PC-9 (cell line): ENCODE measurements around the gene SNX11. TPM values are rescaled to one million over a fixed set of nuclear protein-coding genes. Genes with fewer than 3 reads are reported as not detected.

Experiments used
- BruUV-seq: library from RNA; stranded (reverse); fragments of 400-500 nt; replicated peaks from 2 replicates; lab custom pipeline; 2021; lab: Mats Ljungman, UMichigan
- CTCF ChIA-PET: fragments of 300-600 bp; sonication (Branson Sonifier 250); formaldehyde crosslinking; loops from one replicate; lab custom pipeline; 2022; ENCODE audit warnings: antibody characterized with exemption; lab: Charles Lee
- POLR2A ChIA-PET: fragments of 300-600 bp; sonication (Branson Sonifier 250); formaldehyde crosslinking; loops from one replicate; lab custom pipeline; 2022; ENCODE audit warnings: antibody characterized with exemption; ENCODE audit not compliant: unreplicated experiment; lab: Charles Lee
- DNase-seq, 2 experiments: peaks; one replicate each; pipeline versions ENCODE4 v3.0.0 to v3.0.0-alpha.2; 2015 to 2022; ENCODE audit warnings: mixed read lengths in 1 of 2
- H2AFZ ChIP-seq: fragments of 200-600 bp; sonication (generic); 2 replicates; pipeline ENCODE4 v1.8.1; 2017; ENCODE audit warnings: antibody characterized with exemption
- H3F3A ChIP-seq: fragments of 200-600 bp; sonication (generic); 2 replicates; pipeline ENCODE4 v1.8.1; 2017; ENCODE audit warnings: antibody characterized with exemption, mild to moderate bottlenecking, low read depth; ENCODE audit not compliant: insufficient read depth
- H3K27ac ChIP-seq: fragments of 200-600 bp; sonication (generic); 2 replicates; pipeline ENCODE4 v1.6.1; 2016; ENCODE audit warnings: mixed run types
- H3K27me3 ChIP-seq: fragments of 200-600 bp; sonication (generic); 2 replicates; pipeline ENCODE4 v1.6.1; 2016; ENCODE audit warnings: low read depth, mixed run types; ENCODE audit not compliant: insufficient read depth
- H3K36me3 ChIP-seq: fragments of 200-600 bp; sonication (generic); 2 replicates; pipeline ENCODE4 v1.6.1; 2016; ENCODE audit warnings: low read depth, mixed run types
- H3K4me1 ChIP-seq: fragments of 200-600 bp; sonication (generic); replicated peaks from 2 replicates; pipeline ENCODE4 v1.6.1; 2016; ENCODE audit warnings: mixed run types; ENCODE audit not compliant: insufficient read depth
- H3K4me2 ChIP-seq: fragments of 200-600 bp; sonication (generic); 2 replicates; pipeline ENCODE4 v1.6.1; 2017; ENCODE audit warnings: mixed run types
- H3K4me3 ChIP-seq: fragments of 200-600 bp; sonication (generic); 2 replicates; pipeline ENCODE4 v1.6.1; 2016; ENCODE audit warnings: mixed run types
- H3K79me2 ChIP-seq: fragments of 200-600 bp; sonication (generic); 2 replicates; pipeline ENCODE4 v1.6.1; 2017; ENCODE audit warnings: low read depth, mixed run types
- H3K9me2 ChIP-seq: fragments of 200-600 bp; sonication (generic); 2 replicates; pipeline ENCODE4 v1.8.1; 2017; ENCODE audit warnings: mild to moderate bottlenecking; ENCODE audit not compliant: insufficient read depth
- H3K9me3 ChIP-seq: fragments of 200-600 bp; sonication (generic); 2 replicates; pipeline ENCODE4 v1.8.1; 2016; ENCODE audit warnings: low read depth; ENCODE audit not compliant: insufficient read depth
- H4K20me1 ChIP-seq: fragments of 200-600 bp; sonication (generic); 2 replicates; pipeline ENCODE4 v1.8.1; 2017; ENCODE audit not compliant: insufficient read depth
- EZH2 ChIP-seq: fragments of 200-600 bp; sonication (generic); IDR thresholded peaks from 2 replicates; pipeline ENCODE4 v1.8.0; 2017; ENCODE audit warnings: antibody characterized with exemption, low read depth
- intact Hi-C: fragments of 100-400 bp; cut with micrococcal nuclease; formaldehyde crosslinking; loops from one replicate; pipeline ENCODE4 v1.10.0; 2022; ENCODE audit not compliant: unreplicated experiment
- total RNA-seq: library from RNA; stranded (reverse); gene quantifications from 2 replicates; pipeline ENCODE4 v1.2.3, GENCODE V29; 2021
- TF ChIP-seq, protein P1 (sequence below): fragments of 200-600 bp; sonication (generic); conservative IDR thresholded peaks from 2 replicates; pipeline ENCODE4 v1.6.1; 2017; ENCODE audit warnings: mixed run types, antibody characterized with exemption, mild to moderate bottlenecking, moderate library complexity

SNX11 gene
- total RNA-seq, 1 experiment from 2014 or later: 16.0 TPM

DNA sequence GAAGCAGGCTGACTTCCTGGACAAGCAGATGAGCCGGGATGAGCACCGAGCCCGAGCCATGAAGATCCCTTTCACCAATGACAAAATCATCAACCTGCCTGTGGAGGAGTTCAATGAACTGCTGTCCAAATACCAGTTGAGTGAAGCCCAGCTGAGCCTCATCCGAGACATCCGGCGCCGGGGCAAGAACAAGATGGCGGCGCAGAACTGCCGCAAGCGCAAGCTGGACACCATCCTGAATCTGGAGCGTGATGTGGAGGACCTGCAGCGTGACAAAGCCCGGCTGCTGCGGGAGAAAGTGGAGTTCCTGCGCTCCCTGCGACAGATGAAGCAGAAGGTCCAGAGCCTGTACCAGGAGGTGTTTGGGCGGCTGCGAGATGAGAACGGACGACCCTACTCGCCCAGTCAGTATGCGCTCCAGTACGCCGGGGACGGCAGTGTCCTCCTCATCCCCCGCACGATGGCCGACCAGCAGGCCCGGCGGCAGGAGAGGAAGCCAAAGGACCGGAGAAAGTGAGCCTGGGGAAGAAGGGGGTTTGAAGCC is 48.4 kb upstream of the SNX11 start:
- H3K27me3 ChIP-seq: no peaks in the 10 kb centered on the region
- H3F3A ChIP-seq: peaks cover 32% of the 10 kb centered on the region
- H3K9me2 ChIP-seq: no peaks in the 10 kb centered on the region
- H3K79me2 ChIP-seq: peaks cover 13% of the 10 kb centered on the region; the same call in 1 of the 2 replicates
- CTCF ChIA-PET: interaction anchor here (1.3 kb wide), 1 partner anchor 34 kb away, joined by 3 read pairs; no protein-coding TSS in a partner anchor
- TF ChIP-seq, protein P1, sequence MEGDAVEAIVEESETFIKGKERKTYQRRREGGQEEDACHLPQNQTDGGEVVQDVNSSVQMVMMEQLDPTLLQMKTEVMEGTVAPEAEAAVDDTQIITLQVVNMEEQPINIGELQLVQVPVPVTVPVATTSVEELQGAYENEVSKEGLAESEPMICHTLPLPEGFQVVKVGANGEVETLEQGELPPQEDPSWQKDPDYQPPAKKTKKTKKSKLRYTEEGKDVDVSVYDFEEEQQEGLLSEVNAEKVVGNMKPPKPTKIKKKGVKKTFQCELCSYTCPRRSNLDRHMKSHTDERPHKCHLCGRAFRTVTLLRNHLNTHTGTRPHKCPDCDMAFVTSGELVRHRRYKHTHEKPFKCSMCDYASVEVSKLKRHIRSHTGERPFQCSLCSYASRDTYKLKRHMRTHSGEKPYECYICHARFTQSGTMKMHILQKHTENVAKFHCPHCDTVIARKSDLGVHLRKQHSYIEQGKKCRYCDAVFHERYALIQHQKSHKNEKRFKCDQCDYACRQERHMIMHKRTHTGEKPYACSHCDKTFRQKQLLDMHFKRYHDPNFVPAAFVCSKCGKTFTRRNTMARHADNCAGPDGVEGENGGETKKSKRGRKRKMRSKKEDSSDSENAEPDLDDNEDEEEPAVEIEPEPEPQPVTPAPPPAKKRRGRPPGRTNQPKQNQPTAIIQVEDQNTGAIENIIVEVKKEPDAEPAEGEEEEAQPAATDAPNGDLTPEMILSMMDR: no peak
- TF ChIP-seq EZH2: no peak
- H3K9me3 ChIP-seq: no peaks in the 10 kb centered on the region
- no peaks in the 10 kb centered on the region for H4K20me1 ChIP-seq
- no peak overlapping the region for H3K27ac ChIP-seq
- H3K4me2 ChIP-seq: no peak overlapping the region
- DNase-seq: no peak
- H2AFZ ChIP-seq: no peak overlapping the region
- H3K36me3 ChIP-seq: peaks cover 54% of the 10 kb centered on the region
- H3K4me1 ChIP-seq: peaks cover 16% of the 10 kb centered on the region
- BruUV-seq: TSS peak; percentile 14
- POLR2A ChIA-PET: no interaction called here
- H3K4me3 ChIP-seq: no peak overlapping the region
- intact Hi-C loops: no loop called here

DNA sequence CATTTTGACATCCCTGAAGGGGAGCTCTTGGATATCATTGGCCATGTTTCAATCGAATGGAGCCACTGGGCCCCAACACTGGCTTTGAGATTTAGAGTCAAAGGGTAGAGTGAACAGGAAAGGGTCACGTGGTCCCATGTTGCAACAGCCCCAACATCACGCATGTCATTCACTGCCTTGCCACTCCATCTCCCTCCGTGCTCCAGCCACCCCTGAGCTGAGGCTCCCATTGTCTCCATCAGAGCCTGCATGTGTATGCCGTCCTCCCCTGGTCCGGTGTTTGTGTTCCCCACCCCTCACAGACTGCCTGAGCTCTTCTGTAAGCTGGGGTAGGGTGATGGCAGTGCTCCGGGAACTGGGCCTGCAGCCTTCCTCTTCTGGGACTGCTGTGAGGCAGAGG is 47.3 kb upstream of the SNX11 start:
- peaks cover 49% of the 10 kb centered on the region for H3K36me3 ChIP-seq
- H2AFZ ChIP-seq: no peak overlapping the region
- CTCF ChIA-PET: interaction anchor here (0.6 kb wide), 1 partner anchor 19 kb away, joined by 17 read pairs; no protein-coding TSS in a partner anchor
- BruUV-seq: no TSS peak
- no peak overlapping the region for H3K4me2 ChIP-seq
- peaks cover 11% of the 10 kb centered on the region for H3K4me1 ChIP-seq
- H3F3A ChIP-seq: peaks cover 36% of the 10 kb centered on the region
- DNase-seq: no peak
- no peaks in the 10 kb centered on the region for H3K9me2 ChIP-seq
- no peak overlapping the region for H3K4me3 ChIP-seq
- H3K27ac ChIP-seq: no peak overlapping the region
- intact Hi-C loops: no loop called here
- H3K9me3 ChIP-seq: no peaks in the 10 kb centered on the region
- TF ChIP-seq, protein P1: no peak
- no peak for TF ChIP-seq EZH2
- POLR2A ChIA-PET: interaction anchor here (0.6 kb wide), 1 partner anchor 36 kb away, joined by 5 read pairs; no protein-coding TSS in a partner anchor
- no peaks in the 10 kb centered on the region for H3K27me3 ChIP-seq
- H4K20me1 ChIP-seq: no peaks in the 10 kb centered on the region
- peaks cover 7% of the 10 kb centered on the region; the same call in 1 of the 2 replicates for H3K79me2 ChIP-seq

DNA sequence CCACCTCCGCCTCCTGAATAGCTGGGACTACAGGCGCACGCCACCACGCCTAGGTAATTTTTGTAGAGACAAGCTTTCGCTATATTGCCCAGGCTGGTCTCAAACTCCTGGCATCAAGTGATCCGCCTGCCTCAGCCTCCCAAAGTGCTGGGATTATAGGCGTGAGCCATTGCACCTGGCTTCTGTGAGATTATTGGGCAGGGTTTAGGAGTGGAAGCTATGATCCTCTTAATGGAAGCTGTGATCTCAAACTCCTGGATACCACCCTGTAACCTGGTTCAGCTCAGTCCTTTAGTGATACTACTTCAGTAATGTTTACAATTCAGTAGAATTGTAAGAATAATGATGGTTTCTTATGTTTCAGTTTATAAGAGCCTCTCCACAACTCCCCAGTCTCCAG is 45.3 kb upstream of the SNX11 start:
- Histone ChIP-seq H3K4me1 (no peaks in the 10 kb centered on the region), H2AFZ (no peak overlapping the region), H3K9me2 (no peaks in the 10 kb centered on the region), H3K27ac (no peak overlapping the region), H3K79me2 (no peaks in the 10 kb centered on the region), H3K4me3 (no peak overlapping the region), H3K4me2 (no peak overlapping the region), H3K36me3 (peaks cover 37% of the 10 kb centered on the region), H4K20me1 (no peaks in the 10 kb centered on the region), H3K9me3 (no peaks in the 10 kb centered on the region), H3F3A (peaks cover 33% of the 10 kb centered on the region), H3K27me3 (no peaks in the 10 kb centered on the region)
- BruUV-seq: no TSS peak
- ChIA-PET CTCF (no interaction called here), POLR2A (no interaction called here)
- no peak for DNase-seq
- intact Hi-C loops: no loop called here
- TF ChIP-seq, protein P1: no peak
- TF ChIP-seq EZH2: no peak
